K562 (cell line): ENCODE measurements around the gene RNF212B. TPM values are rescaled to one million over a fixed set of nuclear protein-coding genes. Genes with fewer than 3 reads are reported as not detected.
A peak's percentile ranks its signal among the peaks of the same experiment; 100 is the strongest.

ENCODE experiments used
- ATAC-seq: fragments of 200-7000 bp; cut with Tn5 transposase; 3 replicates; pipeline ENCODE4 v1.9.1; 2020; ENCODE audit warnings: moderate library complexity
- BruUV-seq: library from RNA; stranded (reverse); fragments of 400-500 nt; replicated peaks from 2 replicates; lab custom pipeline; 2021; lab: Mats Ljungman, UMichigan
- CTCF ChIA-PET: fragments of 300-600 bp; formaldehyde crosslinking; extraction: SDS; loops from one replicate; lab custom pipeline; 2021; ENCODE audit warnings: low intra/inter-chr PET ratio; lab: Yijun Ruan, JAX
- POLR2A ChIA-PET: fragments of 300-600, 350-650 bp; sonication (Branson Sonifier 250); formaldehyde crosslinking; extraction: SDS; loops from one replicate; lab custom pipeline; 2021; ENCODE audit warnings: antibody characterized with exemption, inconsistent platforms; lab: Yijun Ruan, JAX
- DNase-seq, 4 experiments: peaks; one replicate each; pipeline versions ENCODE4 v3.0.0 to v3.0.0-alpha.2; 2011 to 2018; ENCODE audit warnings: low spot score in 3 of 4, mixed read lengths in 3 of 4; ENCODE audit errors: extremely low read depth in 1 of 4
- FAIRE-seq: peaks from 2 replicates; lab custom pipeline; 2011; peaks lifted over from hg19 to GRCh38; lab: Jason Lieb, UNC
- H2AFZ ChIP-seq: 2 replicates; pipeline ENCODE4 v1.6.0; 2011; ENCODE audit warnings: low read depth, low read length, control low read depth, inconsistent platforms
- H3K27ac ChIP-seq: fragments of 200-600 bp; 3 replicates; pipeline ENCODE4 v1.8.0; 2011; ENCODE audit warnings: low read depth, mild to moderate bottlenecking, control low read depth, inconsistent platforms, low read length, moderate library complexity, mixed read lengths; ENCODE audit errors: extremely low read depth
- H3K27me3 ChIP-seq, 2 experiments: fragments of 300-600 bp in 1 of 2; 2 replicates in 1 of 2; 3 replicates in 1 of 2; pipeline versions ENCODE4 v1.6.0 to v1.8.0; 2011; ENCODE audit warnings: inconsistent platforms in 2 of 2, low read length in 2 of 2, mild to moderate bottlenecking in 1 of 2, mixed read lengths in 1 of 2, moderate library complexity in 1 of 2; ENCODE audit not compliant: control insufficient read depth in 2 of 2, insufficient read depth in 2 of 2
- H3K36me3 ChIP-seq: fragments of 300-600 bp; 3 replicates; pipeline ENCODE4 v1.8.0; 2011; ENCODE audit warnings: mild to moderate bottlenecking, low read length, inconsistent platforms; ENCODE audit not compliant: control insufficient read depth, insufficient read depth
- H3K4me1 ChIP-seq, 2 experiments: fragments of 200-600 bp in 1 of 2; replicated peaks in 1 of 2; 2 replicates in 1 of 2; 3 replicates in 1 of 2; pipeline versions ENCODE4 v1.5.1 to v1.8.0; 2011; ENCODE audit warnings: inconsistent platforms in 2 of 2, low read length in 2 of 2, mild to moderate bottlenecking in 1 of 2, mixed read lengths in 1 of 2, moderate library complexity in 1 of 2; ENCODE audit not compliant: control insufficient read depth in 2 of 2, insufficient read depth in 2 of 2
- H3K4me2 ChIP-seq: 2 replicates; pipeline ENCODE4 v1.6.1; 2011; ENCODE audit warnings: low read length, control low read depth, inconsistent platforms, mixed read lengths; ENCODE audit not compliant: insufficient read depth
- H3K4me3 ChIP-seq: fragments of 200-600 bp; sonication (generic), shearing (Covaris generic); 2 replicates; pipeline ENCODE4 v1.5.1; 2016; ENCODE audit warnings: control low read depth, inconsistent platforms
- H3K79me2 ChIP-seq: fragments of 200-600 bp; 3 replicates; pipeline ENCODE4 v1.8.0; 2011; ENCODE audit warnings: low read length, inconsistent platforms; ENCODE audit not compliant: control insufficient read depth, insufficient read depth
- H3K9ac ChIP-seq, 2 experiments: 2 replicates each; pipeline versions ENCODE4 v1.6.0 to v1.6.1; 2011; ENCODE audit warnings: low read depth in 2 of 2, low read length in 2 of 2, control low read depth in 1 of 2, inconsistent platforms in 1 of 2, mild to moderate bottlenecking in 1 of 2, mixed read lengths in 1 of 2; ENCODE audit not compliant: insufficient read depth in 1 of 2
- H3K9me1 ChIP-seq: one replicate; pipeline ENCODE4 v1.6.0; 2011; ENCODE audit warnings: inconsistent platforms, mild to moderate bottlenecking, low read length, moderate library complexity; ENCODE audit not compliant: control insufficient read depth, insufficient read depth
- H3K9me3 ChIP-seq: replicated peaks from 2 replicates; pipeline ENCODE4 v1.5.1; 2011; ENCODE audit warnings: low read depth, low read length, inconsistent platforms; ENCODE audit not compliant: control insufficient read depth, insufficient read depth
- H4K20me1 ChIP-seq: replicated peaks from 2 replicates; pipeline ENCODE4 v1.6.1; 2011; ENCODE audit warnings: low read length, inconsistent platforms, mixed read lengths; ENCODE audit not compliant: control insufficient read depth, insufficient read depth
- C11orf30 ChIP-seq: fragments of 450-650 bp; IDR thresholded peaks from 2 replicates; pipeline ENCODE4 v1.6.1; 2016; ENCODE audit warnings: low read depth, mild to moderate bottlenecking
- SRSF3 ChIP-seq: fragments of 200-400 bp; formaldehyde crosslinking; IDR thresholded peaks from 2 replicates; pipeline ENCODE4 v1.6.1; 2016; ENCODE audit warnings: mild to moderate bottlenecking, low read length, moderate library complexity; ENCODE audit not compliant: insufficient read depth
- ZNF316 ChIP-seq: fragments of 450-650 bp; IDR thresholded peaks from 2 replicates; pipeline ENCODE4 v1.6.1; 2016
- WGBS: fragments of 100-300 bp; shearing (Covaris generic); methylation state at CpG from one replicate; pipeline ENCODE4 v1.1.6; 2016; ENCODE audit warnings: low coverage, mixed read lengths; ENCODE audit not compliant: insufficient coverage; ENCODE audit errors: missing lambda C conversion rate; 5-methylcytosine and 5-hydroxymethylcytosine counted together
- in situ Hi-C: fragments of 300-500 bp; cut with MboI; formaldehyde crosslinking; loops from 4 replicates; pipeline ENCODE4 v1.15.0; 2018; ENCODE audit warnings: inconsistent platforms, mixed read lengths
- intact Hi-C: fragments of 100-400 bp; cut with micrococcal nuclease; formaldehyde crosslinking; loops from 2 replicates; pipeline ENCODE4 v1.14.2; 2022
- polyA plus RNA-seq, 8 experiments: library from polyadenylated mRNA; depleted of rRNA in 4 of 8; stranded (reverse) in 5 of 8; unstranded in 3 of 8; fragments of >200 nt; fragmentation: Nextera tagmentation in 2 of 8; fragmentation: Illumina TruSeq in 1 of 8; extraction: Ambion mirVana in 2 of 8; extraction: Trizol in 1 of 8; gene quantifications; 2 replicates each; pipeline versions ENCODE4 v1.2.1 to v1.2.3, GENCODE V29; 2011 to 2014; ENCODE audit warnings: inconsistent platforms in 1 of 8, missing spikeins in 1 of 8
- total RNA-seq, 7 experiments: library from RNA; depleted of rRNA in 6 of 7; stranded (reverse); fragments of >200 nt in 6 of 7; fragmentation: Illumina TruSeq in 2 of 7; extraction: Trizol in 2 of 7; gene quantifications; 2 replicates each; pipeline versions ENCODE4 v1.2.1 to v1.2.3, GENCODE V29; 2011 to 2021; ENCODE audit warnings: low replicate concordance in 1 of 7
- TF ChIP-seq, protein P1 (sequence below), 2 experiments: fragments of 450-650 bp in 1 of 2; sonication (generic) in 1 of 2; formaldehyde crosslinking in 1 of 2; IDR thresholded peaks; 2 replicates each; pipeline versions ENCODE4 v1.7.1 to v1.9.0; 2016 to 2022; ENCODE audit warnings: inconsistent platforms in 1 of 2, mild to moderate bottlenecking in 1 of 2, missing genetic modification reagents in 1 of 2

RNF212B gene
- total and polyA plus RNA-seq, 9 of the 15 experiments (the other 6 are each of a cell fraction or from before 2014, with no cell fraction given): 0.15 to 0.43 (median 0.27) TPM; not detected in 3

DNA sequence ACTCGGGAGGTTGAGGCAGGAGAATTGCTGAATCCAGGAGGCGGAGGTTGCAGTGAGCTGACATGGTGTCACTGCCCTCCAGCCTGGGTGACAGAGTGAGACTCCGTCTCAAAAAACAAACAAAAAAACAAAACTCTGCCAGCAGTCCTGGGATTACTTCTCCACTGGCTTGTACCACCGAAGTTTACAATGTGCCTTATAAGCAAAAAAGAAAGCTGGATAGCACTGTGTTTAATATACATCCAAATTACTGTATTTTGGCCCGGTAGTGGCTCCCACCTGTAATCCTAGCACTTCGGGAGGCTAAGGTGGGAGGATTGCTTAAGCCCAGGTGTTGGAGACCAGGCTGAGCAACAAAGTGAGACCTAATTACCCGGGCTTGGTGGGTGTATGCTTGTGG is 31.5 kb downstream of the RNF212B start:
- BruUV-seq: no TSS peak
- Histone ChIP-seq H3K4me3 (no peak overlapping the region), H3K9me1 (no peaks in the 10 kb centered on the region), H3K9me3 (no peaks in the 10 kb centered on the region), H3K36me3 (no peaks in the 10 kb centered on the region), H2AFZ (no peak overlapping the region; the same call in 1 of the 2 replicates), H3K79me2 (no peaks in the 10 kb centered on the region), H4K20me1 (no peaks in the 10 kb centered on the region), H3K9ac (no peak overlapping the region), H3K27ac (no peak overlapping the region), H3K4me2 (no peak overlapping the region), H3K4me1 (peaks cover 2 to 3% of the 10 kb centered on the region in 2 experiments; a peak in 2 of 5 replicates), H3K27me3 (no peaks in the 10 kb centered on the region)
- no peak for FAIRE-seq
- CTCF ChIA-PET: interaction anchor here (0.7 kb wide), 1 partner anchor 53 kb away, joined by 6 read pairs; no protein-coding TSS in a partner anchor
- WGBS: 69% methylated on average over 7 of the region's 7 CpGs
- ATAC-seq: no peak
- peak; percentile 69 for TF ChIP-seq ZNF316
- TF ChIP-seq C11orf30: peak; percentile 47; the same call in 1 of the 2 replicates
- no peak for TF ChIP-seq SRSF3
- TF ChIP-seq, protein P1, sequence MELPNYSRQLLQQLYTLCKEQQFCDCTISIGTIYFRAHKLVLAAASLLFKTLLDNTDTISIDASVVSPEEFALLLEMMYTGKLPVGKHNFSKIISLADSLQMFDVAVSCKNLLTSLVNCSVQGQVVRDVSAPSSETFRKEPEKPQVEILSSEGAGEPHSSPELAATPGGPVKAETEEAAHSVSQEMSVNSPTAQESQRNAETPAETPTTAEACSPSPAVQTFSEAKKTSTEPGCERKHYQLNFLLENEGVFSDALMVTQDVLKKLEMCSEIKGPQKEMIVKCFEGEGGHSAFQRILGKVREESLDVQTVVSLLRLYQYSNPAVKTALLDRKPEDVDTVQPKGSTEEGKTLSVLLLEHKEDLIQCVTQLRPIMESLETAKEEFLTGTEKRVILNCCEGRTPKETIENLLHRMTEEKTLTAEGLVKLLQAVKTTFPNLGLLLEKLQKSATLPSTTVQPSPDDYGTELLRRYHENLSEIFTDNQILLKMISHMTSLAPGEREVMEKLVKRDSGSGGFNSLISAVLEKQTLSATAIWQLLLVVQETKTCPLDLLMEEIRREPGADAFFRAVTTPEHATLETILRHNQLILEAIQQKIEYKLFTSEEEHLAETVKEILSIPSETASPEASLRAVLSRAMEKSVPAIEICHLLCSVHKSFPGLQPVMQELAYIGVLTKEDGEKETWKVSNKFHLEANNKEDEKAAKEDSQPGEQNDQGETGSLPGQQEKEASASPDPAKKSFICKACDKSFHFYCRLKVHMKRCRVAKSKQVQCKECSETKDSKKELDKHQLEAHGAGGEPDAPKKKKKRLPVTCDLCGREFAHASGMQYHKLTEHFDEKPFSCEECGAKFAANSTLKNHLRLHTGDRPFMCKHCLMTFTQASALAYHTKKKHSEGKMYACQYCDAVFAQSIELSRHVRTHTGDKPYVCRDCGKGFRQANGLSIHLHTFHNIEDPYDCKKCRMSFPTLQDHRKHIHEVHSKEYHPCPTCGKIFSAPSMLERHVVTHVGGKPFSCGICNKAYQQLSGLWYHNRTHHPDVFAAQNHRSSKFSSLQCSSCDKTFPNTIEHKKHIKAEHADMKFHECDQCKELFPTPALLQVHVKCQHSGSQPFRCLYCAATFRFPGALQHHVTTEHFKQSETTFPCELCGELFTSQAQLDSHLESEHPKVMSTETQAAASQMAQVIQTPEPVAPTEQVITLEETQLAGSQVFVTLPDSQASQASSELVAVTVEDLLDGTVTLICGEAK (IDR thresholded peaks at IDR 0.05): no peak
- TF ChIP-seq, protein P1 (CRISPR knock-in tag; IDR thresholded peaks at IDR 0.05): no peak
- intact Hi-C loops: loop anchor here (10.0 kb wide), 1 partner anchor 494 kb away; no protein-coding TSS in a partner anchor
- no peak for DNase-seq
- in situ Hi-C loops: loop anchor here (10.0 kb wide), 2 partner anchors 116 to 296 kb away; partner anchors contain the start of gene AP1G2
- POLR2A ChIA-PET: interaction anchor here (1.2 to 1.7 kb wide), 5 partner anchors 9 to 57 kb away, joined by 3 to 6 read pairs (median 4); no protein-coding TSS in a partner anchor
